Stomach smooth muscle (tissue), 2 donors: ENCODE results near the gene FNDC11.
"Not testable (repeated sequence)": the region's sequence is repeated elsewhere in the genome, so short reads cannot be mapped to it uniquely, and the experiment has no call there.

Experiments
- H3K27ac ChIP-seq: one replicate; pipeline ENCODE4 v1.7.0; 2013; ENCODE audit warnings: mild to moderate bottlenecking, low read length, inconsistent platforms
- H3K27me3 ChIP-seq, 2 donors: one replicate each; pipeline ENCODE4 v1.7.0; 2013; ENCODE audit warnings: low read length in 2 of 2; ENCODE audit not compliant: insufficient read depth in 2 of 2, control insufficient read depth in 1 of 2
- H3K36me3 ChIP-seq, 2 donors: one replicate each; pipeline ENCODE4 v1.7.0; 2013; ENCODE audit warnings: low read length in 2 of 2; ENCODE audit not compliant: control insufficient read depth in 2 of 2, insufficient read depth in 2 of 2
- H3K4me1 ChIP-seq: one replicate; pipeline ENCODE4 v1.7.0; 2013; ENCODE audit warnings: low read length; ENCODE audit not compliant: control insufficient read depth, insufficient read depth
- H3K4me3 ChIP-seq, 2 donors: one replicate each; pipeline ENCODE4 v1.7.0; 2013; ENCODE audit warnings: low read length in 2 of 2
- H3K9ac ChIP-seq, 2 donors: one replicate each; pipeline ENCODE4 v1.7.0; 2013; ENCODE audit warnings: low read length in 2 of 2, mild to moderate bottlenecking in 1 of 2
- H3K9me3 ChIP-seq, 2 donors: one replicate each; pipeline ENCODE4 v1.7.0; 2013; ENCODE audit warnings: low read length in 2 of 2; ENCODE audit not compliant: control insufficient read depth in 2 of 2
- donor health status: healthy.
- donor health status: Pancreatic carcinoma.

FNDC11 gene

DNA sequence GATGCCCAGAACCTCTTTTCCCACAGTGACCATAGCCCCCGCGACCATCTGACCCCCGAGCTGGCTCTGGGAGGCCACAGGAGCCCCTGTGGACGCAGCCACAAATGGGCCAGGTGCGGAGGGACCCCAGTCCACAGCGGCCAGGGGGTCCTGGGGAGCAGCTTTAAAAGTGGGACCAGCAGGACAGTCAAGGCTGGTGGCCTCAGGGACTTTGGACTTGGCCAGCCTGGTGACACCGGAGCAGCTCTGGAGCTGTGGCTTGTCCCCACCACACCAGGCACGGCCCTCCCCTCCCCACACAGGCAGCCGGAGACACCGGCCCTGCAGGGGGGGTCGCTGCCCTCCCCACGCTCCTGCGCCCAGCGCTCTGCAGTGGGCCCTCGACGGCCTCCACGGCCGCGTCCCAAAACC lies 3.5 kb downstream of the FNDC11 start:
- Histone ChIP-seq H3K36me3 (peaks cover 9 to 15% of the 10 kb centered on the region in 2 donors), H3K27ac (no peak overlapping the region), H3K4me1 (peaks cover 11% of the 10 kb centered on the region), H3K9me3 (no peaks in the 10 kb centered on the region), H3K9ac (no peak overlapping the region), H3K27me3 (no peaks in the 10 kb centered on the region), H3K4me3 (no peak overlapping the region)

DNA sequence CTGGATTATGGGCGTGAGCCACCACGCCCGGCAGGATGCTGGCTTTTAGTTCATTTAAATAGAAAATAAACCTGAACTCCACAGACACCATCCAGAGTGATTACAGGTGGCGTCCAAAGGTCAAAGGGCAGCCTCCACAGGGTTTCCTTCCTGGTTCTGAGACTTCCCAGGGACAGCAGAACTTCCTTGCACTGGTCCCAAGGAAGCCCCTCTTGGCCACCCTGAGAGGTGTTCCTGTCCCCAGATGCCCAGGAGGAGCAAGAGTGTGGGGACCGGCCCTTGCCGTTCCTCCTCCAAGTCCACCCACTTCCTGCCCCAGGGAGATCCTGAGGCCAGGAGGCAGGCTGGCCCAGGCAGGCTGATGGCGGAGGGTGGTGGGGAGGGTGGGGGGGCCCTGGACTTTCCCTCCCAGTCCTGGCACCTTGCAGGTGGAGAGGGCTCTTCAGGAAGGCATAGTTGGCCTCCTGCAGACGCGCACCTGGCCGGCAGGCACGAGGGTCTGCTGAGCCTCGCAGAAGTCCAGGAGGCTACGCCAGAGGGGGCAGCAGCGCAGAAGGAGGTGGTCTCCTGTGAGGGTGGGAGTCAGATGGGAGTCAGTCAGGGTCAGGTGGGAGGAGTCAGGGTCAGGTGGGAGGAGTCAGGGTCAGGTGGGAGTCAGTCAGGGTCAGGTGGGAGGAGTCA lies 5.0 kb downstream of the FNDC11 start:
- H3K9me3 ChIP-seq = no peaks in the 10 kb centered on the region
- no peak overlapping the region for H3K4me3 ChIP-seq
- peaks cover 18 to 19% of the 10 kb centered on the region in 2 donors for H3K36me3 ChIP-seq
- H3K4me1 ChIP-seq = peaks cover 3% of the 10 kb centered on the region
- H3K27me3 ChIP-seq = no peaks in the 10 kb centered on the region
- H3K27ac ChIP-seq = no peak overlapping the region
- no peak overlapping the region for H3K9ac ChIP-seq

DNA sequence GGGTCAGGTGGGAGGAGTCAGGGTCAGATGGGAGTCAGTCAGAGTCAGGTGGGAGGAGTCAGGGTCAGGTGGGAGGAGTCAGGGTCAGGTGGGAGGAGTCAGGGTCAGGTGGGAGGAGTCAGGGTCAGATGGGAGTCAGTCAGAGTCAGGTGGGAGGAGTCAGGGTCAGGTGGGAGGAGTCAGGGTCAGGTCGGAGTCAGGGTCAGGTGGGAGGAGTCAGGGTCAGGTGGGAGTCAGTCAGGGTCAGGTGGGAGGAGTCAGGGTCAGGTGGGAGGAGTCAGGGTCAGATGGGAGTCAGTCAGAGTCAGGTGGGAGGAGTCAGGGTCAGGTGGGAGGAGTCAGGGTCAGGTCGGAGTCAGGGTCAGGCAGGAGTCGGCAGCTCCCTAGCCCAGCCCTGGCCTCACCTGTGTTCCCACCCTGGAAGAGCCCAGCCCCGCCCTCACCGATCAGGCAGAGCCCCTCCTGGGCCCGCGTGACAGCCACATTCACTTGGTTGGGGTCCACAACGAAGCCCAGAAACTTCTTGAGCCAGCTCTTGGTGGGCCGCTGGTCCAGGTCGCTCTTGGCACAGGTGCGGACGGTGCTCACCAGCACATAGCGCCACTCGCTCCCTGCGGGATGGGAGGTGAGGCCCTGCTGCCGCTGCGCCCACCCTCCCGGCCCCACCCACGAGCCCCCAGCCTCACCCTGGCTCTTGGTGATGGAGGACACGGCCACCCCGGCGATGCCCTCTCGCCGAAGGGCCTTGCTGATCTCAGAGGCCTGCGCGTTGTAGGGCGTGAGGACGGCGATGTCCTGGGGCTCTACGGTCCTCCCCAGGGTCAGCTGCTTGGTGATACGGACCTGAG lies 5.8 kb downstream of the FNDC11 start:
- not testable (repeated sequence) for H3K9ac ChIP-seq, H3K27me3 ChIP-seq, H3K4me1 ChIP-seq, H3K4me3 ChIP-seq, H3K27ac ChIP-seq, H3K9me3 ChIP-seq
- H3K36me3 ChIP-seq = peaks cover 18 to 19% of the 10 kb centered on the region in 2 donors

DNA sequence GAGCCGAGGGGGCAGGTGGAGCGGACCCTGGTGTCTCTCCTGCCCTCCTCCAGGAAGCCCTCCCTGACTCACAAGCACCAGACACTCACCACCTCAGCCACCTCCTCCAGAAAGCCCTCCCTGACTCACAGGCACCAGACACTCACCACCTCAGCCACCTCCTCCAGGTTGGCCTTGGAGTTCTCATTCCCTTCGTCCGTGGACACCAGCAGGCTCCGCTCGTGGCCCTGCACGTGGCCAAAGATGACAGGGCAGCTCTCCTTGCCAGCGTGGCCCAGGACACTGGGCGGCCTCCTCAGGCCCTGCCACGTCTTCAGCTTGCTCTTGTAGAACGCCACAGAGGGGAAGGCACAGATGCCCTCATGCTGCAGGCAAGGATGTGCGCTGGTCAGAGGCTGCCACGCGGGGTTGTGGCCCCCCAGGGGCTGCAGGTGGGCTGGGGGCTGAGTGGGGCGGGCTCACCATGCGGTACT lies 6.4 kb downstream of the FNDC11 start:
- no peak overlapping the region for H3K9ac ChIP-seq
- H3K36me3 ChIP-seq = peaks cover 19 to 21% of the 10 kb centered on the region in 2 donors

DNA sequence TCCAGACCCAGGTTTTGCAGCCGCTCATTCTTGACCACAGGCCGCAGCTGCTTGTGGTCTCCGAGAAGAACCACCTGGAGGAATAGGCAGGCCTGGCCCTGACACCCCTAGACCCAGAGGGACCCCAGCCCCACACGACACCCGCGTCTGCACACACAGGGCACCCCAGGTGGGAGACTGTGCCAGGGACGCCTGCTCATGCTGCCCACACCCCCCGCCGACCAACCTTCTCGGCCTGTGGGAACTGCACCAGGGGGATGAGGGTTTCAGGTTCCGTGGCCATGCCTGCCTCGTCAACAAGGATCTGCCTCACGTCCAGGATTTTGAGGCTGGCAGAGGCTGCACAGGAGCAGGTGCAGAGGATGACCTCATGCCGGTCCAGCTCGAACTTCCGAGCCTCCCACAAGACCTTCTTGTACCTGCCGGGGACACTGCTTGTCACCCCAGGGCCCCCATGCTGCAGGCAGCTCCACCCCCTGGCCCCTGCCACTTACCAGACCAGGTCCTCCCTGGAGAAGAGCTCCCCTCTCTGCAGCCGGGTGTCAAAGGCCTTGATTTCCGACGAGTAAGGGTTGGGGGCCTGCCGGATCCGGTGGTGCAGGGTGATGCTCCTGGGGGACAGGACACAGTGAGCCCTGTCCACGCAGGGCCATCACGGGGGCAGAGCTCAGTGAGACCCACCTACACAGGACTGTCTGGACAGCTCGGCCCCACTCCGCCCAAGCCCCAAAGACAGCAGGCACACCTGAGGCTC lies 7.1 kb downstream of the FNDC11 start:
- H3K4me3 ChIP-seq = no peak overlapping the region
- H3K27ac ChIP-seq = no peak overlapping the region
- no peaks in the 10 kb centered on the region for H3K4me1 ChIP-seq
- no peaks in the 10 kb centered on the region for H3K27me3 ChIP-seq
- peaks cover 19 to 21% of the 10 kb centered on the region in 2 donors for H3K36me3 ChIP-seq
- H3K9me3 ChIP-seq = no peaks in the 10 kb centered on the region
- H3K9ac ChIP-seq = no peak overlapping the region

More for the DNA sequence above, 6.4 kb downstream of the FNDC11 start:
- no peaks in the 10 kb centered on the region for H3K27me3 ChIP-seq
- H3K4me1 ChIP-seq = no peaks in the 10 kb centered on the region
- no peak overlapping the region for H3K4me3 ChIP-seq
- no peaks in the 10 kb centered on the region for H3K9me3 ChIP-seq
- H3K27ac ChIP-seq = no peak overlapping the region

DNA sequence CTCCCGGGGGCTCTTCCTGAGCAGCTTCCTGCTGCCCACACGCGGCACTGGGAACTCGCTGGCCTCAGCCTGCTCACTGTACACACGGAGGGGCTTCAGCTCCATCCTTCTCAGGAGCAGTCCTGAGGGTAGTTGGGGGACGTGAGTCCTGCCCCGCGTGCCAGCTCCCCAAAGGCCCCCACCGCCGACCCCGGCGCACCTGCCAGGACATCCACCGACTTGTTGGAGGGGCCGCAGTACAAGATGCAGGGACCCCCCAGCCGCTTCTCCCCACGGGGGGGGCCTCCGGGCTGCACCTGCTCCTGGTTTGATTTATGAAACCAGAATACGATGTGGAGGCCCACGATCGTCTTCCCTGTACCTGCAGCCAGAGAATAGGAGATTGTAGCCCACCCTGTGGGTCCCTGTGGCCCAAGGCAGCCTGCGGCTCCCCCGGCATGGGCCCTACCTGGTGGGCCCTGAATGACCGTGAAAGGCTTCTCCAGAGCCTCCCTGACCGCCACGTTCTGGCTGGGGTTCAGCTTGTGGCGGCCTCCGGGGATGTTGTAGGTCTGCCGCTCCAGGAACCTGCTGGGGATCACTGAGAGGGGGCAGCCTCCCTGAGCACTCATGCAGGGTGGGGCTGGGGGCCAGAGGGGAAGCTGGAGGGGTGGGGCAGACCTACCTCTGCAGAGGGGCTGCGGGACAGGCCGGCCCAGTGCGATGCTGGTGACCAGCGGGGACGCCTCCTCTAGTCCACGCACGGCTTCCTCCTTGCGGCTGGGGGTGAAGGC lies 7.9 kb downstream of the FNDC11 start:
- Histone ChIP-seq H3K36me3 (peaks cover 19 to 21% of the 10 kb centered on the region in 2 donors), H3K9me3 (no peaks in the 10 kb centered on the region), H3K4me1 (no peaks in the 10 kb centered on the region), H3K27ac (no peak overlapping the region), H3K4me3 (no peak overlapping the region), H3K9ac (no peak overlapping the region), H3K27me3 (no peaks in the 10 kb centered on the region)

DNA sequence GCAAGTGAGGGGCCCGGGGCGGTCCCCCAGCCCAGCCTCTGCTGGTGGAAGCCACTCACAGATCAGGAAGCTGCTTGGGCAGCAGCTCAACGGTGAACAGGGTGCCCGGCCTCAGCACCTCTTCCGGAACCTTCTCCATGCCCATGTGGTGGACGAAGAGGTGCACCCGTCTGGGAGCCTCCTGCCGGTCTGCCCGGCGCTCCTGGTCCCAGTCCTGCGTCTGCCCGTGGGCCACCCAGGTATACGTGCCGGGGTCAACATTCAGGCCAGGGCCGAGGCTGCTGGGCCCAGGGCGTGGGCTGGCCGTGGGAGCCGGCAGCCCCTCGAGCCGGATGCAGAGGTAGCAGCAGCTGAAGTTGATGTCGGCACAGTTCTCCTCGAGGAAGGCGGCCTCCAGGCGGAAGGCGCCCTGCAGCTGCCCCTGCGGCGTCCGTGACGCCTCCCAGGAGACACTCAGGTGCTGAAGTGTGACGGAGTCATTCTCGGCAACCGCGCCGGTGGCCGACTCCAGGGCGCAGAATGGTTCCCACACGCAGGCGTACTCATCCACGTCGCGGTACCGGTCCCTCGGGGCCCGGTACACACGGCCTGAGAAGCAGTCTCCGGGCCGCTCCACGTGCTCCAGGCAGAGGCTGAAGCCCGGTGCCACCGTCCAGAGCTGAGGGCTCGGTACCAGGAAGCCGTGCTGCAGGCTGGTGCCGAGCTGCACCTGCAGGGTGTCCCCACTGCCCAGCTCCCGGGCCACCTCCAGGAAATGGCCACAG lies 8.7 kb downstream of the FNDC11 start:
- Histone ChIP-seq H3K27me3 (no peaks in the 10 kb centered on the region), H3K9me3 (no peaks in the 10 kb centered on the region), H3K4me1 (no peaks in the 10 kb centered on the region), H3K27ac (no peak overlapping the region), H3K4me3 (no peak overlapping the region), H3K36me3 (peaks cover 19 to 21% of the 10 kb centered on the region in 2 donors), H3K9ac (no peak overlapping the region)

DNA sequence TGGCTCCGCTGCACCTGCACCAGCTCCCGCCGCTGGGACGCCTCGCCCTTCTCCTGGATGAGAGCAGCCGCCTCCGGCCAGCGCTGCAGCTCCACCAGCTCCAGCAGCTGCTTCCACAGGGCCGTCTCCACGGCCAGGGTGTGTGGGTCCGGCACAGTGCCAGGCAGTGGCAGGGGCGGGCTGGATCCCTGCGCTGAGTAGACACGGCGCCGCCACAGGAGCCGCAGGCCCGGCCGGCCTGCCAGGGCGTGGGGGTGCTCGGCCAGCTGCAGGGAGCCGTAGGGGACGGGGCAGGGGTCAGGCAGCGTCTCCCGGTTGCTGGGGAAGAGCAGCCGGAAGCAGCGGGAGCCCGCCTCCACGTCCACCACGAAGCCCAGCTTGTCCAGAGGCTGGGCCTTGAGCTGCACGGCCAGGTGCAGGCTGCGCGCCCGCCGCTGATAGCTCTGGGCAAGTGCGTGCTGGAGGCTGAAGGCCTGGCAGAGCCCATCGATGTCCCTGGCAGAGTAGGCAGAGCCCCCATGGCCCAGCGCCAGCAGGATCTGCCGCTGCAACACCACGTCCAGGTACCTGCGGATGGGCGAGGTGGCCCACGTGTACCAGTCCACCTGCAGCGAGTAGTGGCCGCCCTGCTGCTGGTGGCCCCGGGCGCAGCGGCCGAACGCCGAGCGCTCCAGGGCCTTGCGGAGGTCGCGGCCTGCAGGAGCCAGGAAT lies 9.4 kb downstream of the FNDC11 start:
- Histone ChIP-seq H3K27ac (no peak overlapping the region), H3K9ac (no peak overlapping the region), H3K4me3 (no peak overlapping the region), H3K9me3 (no peaks in the 10 kb centered on the region), H3K36me3 (peaks cover 19 to 21% of the 10 kb centered on the region in 2 donors), H3K27me3 (no peaks in the 10 kb centered on the region), H3K4me1 (no peaks in the 10 kb centered on the region)

DNA sequence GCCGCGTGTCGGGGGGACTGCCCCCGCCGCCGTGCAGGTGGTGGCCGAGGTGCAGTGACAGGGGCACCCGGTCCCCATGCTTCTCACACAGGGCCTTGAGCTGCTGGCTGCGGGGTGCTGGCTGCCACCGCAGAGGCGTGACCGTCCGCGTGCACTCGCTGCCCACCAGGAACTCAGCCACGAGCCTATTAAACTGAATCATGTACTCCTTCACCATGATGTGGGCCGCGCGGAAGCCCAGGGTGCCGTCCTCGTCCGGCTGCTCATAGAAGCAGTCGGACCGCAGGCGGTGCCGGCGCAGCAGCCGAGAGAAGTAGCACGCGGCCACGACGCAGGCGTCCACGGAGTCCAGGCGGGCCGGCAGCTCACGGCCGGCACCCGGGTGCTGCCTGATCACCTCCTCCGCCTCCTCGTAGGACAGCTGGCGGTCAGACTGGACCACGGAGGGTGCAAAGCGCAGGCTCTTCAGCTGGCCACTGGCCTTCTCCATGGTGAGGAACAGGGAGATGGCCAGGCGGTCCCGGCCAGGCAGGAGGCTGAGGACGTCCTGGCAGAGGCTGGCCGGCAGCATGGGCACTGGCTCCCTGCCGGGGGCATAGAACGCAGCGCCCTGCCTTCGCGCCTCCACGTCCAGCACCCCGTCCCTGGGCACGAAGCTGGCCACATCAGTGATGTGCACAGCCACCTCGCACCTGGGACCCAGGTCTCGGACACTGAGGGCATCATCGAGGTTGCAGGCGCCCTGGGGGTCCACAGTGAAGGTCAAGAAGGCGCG lies 10.3 kb downstream of the FNDC11 start:
- H3K4me1 ChIP-seq = no peaks in the 10 kb centered on the region
- H3K9ac ChIP-seq = no peak overlapping the region
- H3K27ac ChIP-seq = no peak overlapping the region
- H3K36me3 ChIP-seq = peaks cover 19 to 21% of the 10 kb centered on the region in 2 donors
- no peaks in the 10 kb centered on the region for H3K27me3 ChIP-seq
- H3K9me3 ChIP-seq = no peaks in the 10 kb centered on the region
- no peak overlapping the region for H3K4me3 ChIP-seq
